NCI-H526 treated with DMSO at 0.1 percent for 48 hours (cell line): Measurements from ENCODE around the gene PPP3R1.
A peak's percentile ranks its signal among the peaks of the same experiment; 100 is the strongest.

Source experiments
- DNase-seq: peaks from one replicate; lab custom pipeline; 2025; lab: John Stamatoyannopoulos, UW

Gene PPP3R1

GRCh38 chr2:68234405-68234804 is 17.9 kb downstream of the PPP3R1 start:
- DNase-seq: no peak

GRCh38 chr2:68231061-68231372 is 21.3 kb downstream of the PPP3R1 start:
- DNase-seq: no peak

GRCh38 chr2:68230241-68231060 is 21.9 kb downstream of the PPP3R1 start:
- DNase-seq: no peak

- DNase-seq: no peak
These were observed 25.5 kb downstream of the PPP3R1 start for GRCh38 chr2:68226794-68227193.

GRCh38 chr2:68225119-68225632 is 27.2 kb downstream of the PPP3R1 start:
- peak; percentile 25 for DNase-seq

- no peak for DNase-seq
These were observed 28.9 kb downstream of the PPP3R1 start for GRCh38 chr2:68223419-68223818.

- no peak for DNase-seq
These were observed 30.0 kb downstream of the PPP3R1 start for GRCh38 chr2:68222287-68222686.

GRCh38 chr2:68218343-68218901 is 33.9 kb downstream of the PPP3R1 start:
- DNase-seq: no peak

- no peak for DNase-seq
These were observed 34.6 kb downstream of the PPP3R1 start for GRCh38 chr2:68217729-68218128.

- no peak for DNase-seq
These were observed 35.6 kb downstream of the PPP3R1 start for GRCh38 chr2:68216454-68217310.

GRCh38 chr2:68214381-68214780 is 38.0 kb downstream of the PPP3R1 start:
- no peak for DNase-seq

GRCh38 chr2:68206793-68207192 is 45.5 kb downstream of the PPP3R1 start:
- DNase-seq: no peak

GRCh38 chr2:68203587-68203986 is 48.7 kb downstream of the PPP3R1 start:
- no peak for DNase-seq

- DNase-seq: no peak
These were observed 52.1 kb downstream of the PPP3R1 start for GRCh38 chr2:68200157-68200787.

- DNase-seq: peak; percentile 53
These were observed 56.1 kb downstream of the PPP3R1 start for GRCh38 chr2:68196120-68196716.

- DNase-seq: no peak
These were observed 57.2 kb downstream of the PPP3R1 start for GRCh38 chr2:68195096-68195495.

GRCh38 chr2:68193787-68194372 is 58.5 kb downstream of the PPP3R1 start:
- no peak for DNase-seq

GRCh38 chr2:68193144-68193543 is 59.2 kb downstream of the PPP3R1 start:
- DNase-seq: no peak

- DNase-seq: no peak
These were observed 61.2 kb downstream of the PPP3R1 start for GRCh38 chr2:68190991-68191731.

GRCh38 chr2:68189991-68190784 is 62.1 kb downstream of the PPP3R1 start:
- DNase-seq: no peak
